Testis (tissue), 3 donors: ENCODE measurements around the gene CDKAL1. TPM values are rescaled to one million over a fixed set of nuclear protein-coding genes. Genes with fewer than 3 reads are reported as not detected.

Experiments used
- DNase-seq: peaks from one replicate; pipeline ENCODE4 v3.0.0-alpha.2; 2019
- H3K27ac ChIP-seq, 2 donors: fragments of 200-600 bp; sonication (generic); one replicate each; pipeline ENCODE4 v1.5.1; 2019
- H3K27me3 ChIP-seq: fragments of 200-600 bp; sonication (generic); one replicate; pipeline ENCODE4 v1.5.1; 2019
- H3K36me3 ChIP-seq: fragments of 200-600 bp; sonication (generic); one replicate; pipeline ENCODE4 v1.5.1; 2017; ENCODE audit warnings: low read depth; ENCODE audit errors: missing control alignments
- H3K4me1 ChIP-seq: fragments of 200-600 bp; sonication (generic); one replicate; pipeline ENCODE4 v1.5.1; 2019
- H3K4me3 ChIP-seq, 2 donors: fragments of 200-600 bp; sonication (generic); one replicate each; pipeline ENCODE4 v1.5.1; 2017 to 2019
- H3K9me3 ChIP-seq: fragments of 200-600 bp; sonication (generic); one replicate; pipeline ENCODE4 v1.5.1; 2017
- POLR2A ChIP-seq: fragments of 450-650 bp; IDR thresholded peaks from one replicate; pipeline ENCODE4 v1.6.1; 2017; ENCODE audit warnings: antibody characterized with exemption, mild to moderate bottlenecking, moderate library complexity
- WGBS, 2 donors: methylation state at CpG; one replicate each; pipeline ENCODE4 v1.1.5; 2018; 5-methylcytosine and 5-hydroxymethylcytosine counted together
- intact Hi-C: fragments of 100-400 bp; cut with DNase I; formaldehyde crosslinking; loops from one replicate; pipeline ENCODE4 v1.15.1; 2023; ENCODE audit warnings: low total_unique reads
- polyA plus RNA-seq: library from polyadenylated mRNA; stranded (reverse); fragments of 350-450 nt; fragmentation: Illumina TruSeq; extraction: RNeasy Lipid Tissue Mini Kit (QIAGEN cat#74804); gene quantifications from one replicate; pipeline ENCODE4 v1.2.3, GENCODE V29; 2014; ENCODE audit warnings: low read depth, low replicate concordance; ENCODE audit not compliant: insufficient read depth
- total RNA-seq, 2 donors: library from RNA; depleted of rRNA; stranded (reverse); fragments of >200 nt; gene quantifications; one replicate each; pipeline ENCODE4 v1.2.3, GENCODE V29; 2016
- TF ChIP-seq, protein P1 (sequence below), 3 experiments: fragments of 450-650 bp in 2 of 3; fragments of 200-600 bp in 1 of 3; sonication (generic) in 1 of 3; IDR thresholded peaks; one replicate each; pipeline ENCODE4 v1.5.1; 2016 to 2019; ENCODE audit warnings: antibody characterized with exemption in 3 of 3, mild to moderate bottlenecking in 2 of 3, moderate library complexity in 1 of 3

Gene CDKAL1
- total and polyA plus RNA-seq, 3 donors from 2014 or later = 11.1 to 18.5 (median 16.1) TPM

DNA sequence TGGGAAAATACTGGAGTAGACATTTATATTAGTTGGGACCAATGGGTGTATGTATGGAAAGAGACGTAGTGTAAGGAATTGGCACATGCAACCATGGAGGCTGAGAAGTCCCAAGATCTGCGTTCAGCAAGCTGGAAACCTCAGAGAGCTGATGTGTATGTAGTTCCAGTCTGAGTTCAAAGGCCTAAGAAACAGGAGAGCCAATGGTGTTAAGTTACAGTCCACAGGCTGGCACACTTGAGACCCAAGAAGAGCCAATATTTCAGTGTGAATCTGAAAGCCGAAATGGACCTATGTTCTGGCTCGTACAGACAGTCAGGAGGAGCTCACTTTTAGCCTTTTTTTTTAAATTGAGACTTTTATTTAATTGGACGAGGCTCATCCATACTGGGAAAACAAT lies 244.2 kb downstream of the CDKAL1 start:
- intact Hi-C loops = no loop called here
- no peak for TF ChIP-seq POLR2A
- TF ChIP-seq, protein P1, sequence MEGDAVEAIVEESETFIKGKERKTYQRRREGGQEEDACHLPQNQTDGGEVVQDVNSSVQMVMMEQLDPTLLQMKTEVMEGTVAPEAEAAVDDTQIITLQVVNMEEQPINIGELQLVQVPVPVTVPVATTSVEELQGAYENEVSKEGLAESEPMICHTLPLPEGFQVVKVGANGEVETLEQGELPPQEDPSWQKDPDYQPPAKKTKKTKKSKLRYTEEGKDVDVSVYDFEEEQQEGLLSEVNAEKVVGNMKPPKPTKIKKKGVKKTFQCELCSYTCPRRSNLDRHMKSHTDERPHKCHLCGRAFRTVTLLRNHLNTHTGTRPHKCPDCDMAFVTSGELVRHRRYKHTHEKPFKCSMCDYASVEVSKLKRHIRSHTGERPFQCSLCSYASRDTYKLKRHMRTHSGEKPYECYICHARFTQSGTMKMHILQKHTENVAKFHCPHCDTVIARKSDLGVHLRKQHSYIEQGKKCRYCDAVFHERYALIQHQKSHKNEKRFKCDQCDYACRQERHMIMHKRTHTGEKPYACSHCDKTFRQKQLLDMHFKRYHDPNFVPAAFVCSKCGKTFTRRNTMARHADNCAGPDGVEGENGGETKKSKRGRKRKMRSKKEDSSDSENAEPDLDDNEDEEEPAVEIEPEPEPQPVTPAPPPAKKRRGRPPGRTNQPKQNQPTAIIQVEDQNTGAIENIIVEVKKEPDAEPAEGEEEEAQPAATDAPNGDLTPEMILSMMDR (IDR thresholded peaks at IDR 0.05) = no peak
- Histone ChIP-seq H3K27ac (no peak overlapping the region), H3K4me3 (no peak overlapping the region), H3K9me3 (no peaks in the 10 kb centered on the region), H3K36me3 (no peaks in the 10 kb centered on the region), H3K27me3 (no peaks in the 10 kb centered on the region), H3K4me1 (no peaks in the 10 kb centered on the region)
- 92 to 95% methylated on average over 5 of the region's 5 CpGs for WGBS, 2 donors
- DNase-seq = no peak

DNA sequence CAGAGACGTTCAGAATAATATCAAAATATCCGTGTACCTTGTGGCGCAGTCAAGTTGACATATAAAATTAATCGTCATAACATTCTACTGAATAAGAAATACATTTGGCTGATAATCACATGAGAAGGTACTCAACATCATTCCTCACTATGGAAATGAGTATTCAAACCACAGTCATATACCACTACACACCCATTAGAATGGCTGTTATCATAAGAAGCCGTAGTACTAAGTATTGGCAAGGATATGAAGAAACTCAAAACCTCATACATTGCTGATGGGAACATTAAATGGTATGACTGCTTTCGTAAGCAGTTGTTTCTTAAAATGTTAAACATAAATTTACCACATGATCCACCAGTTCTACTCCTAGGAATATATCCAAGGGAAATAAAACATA lies 244.7 kb downstream of the CDKAL1 start:
- DNase-seq = no peak
- no peaks in the 10 kb centered on the region for H3K9me3 ChIP-seq
- H3K36me3 ChIP-seq = no peaks in the 10 kb centered on the region
- no peak overlapping the region for H3K4me3 ChIP-seq
- no peaks in the 10 kb centered on the region for H3K27me3 ChIP-seq
- TF ChIP-seq, protein P1 (IDR thresholded peaks at IDR 0.05) = no peak
- TF ChIP-seq POLR2A = no peak
- intact Hi-C loops = no loop called here
- no peak overlapping the region for H3K27ac ChIP-seq
- no peaks in the 10 kb centered on the region for H3K4me1 ChIP-seq
- WGBS, 2 donors = 91 to 94% methylated on average over 6 of the region's 6 CpGs

DNA sequence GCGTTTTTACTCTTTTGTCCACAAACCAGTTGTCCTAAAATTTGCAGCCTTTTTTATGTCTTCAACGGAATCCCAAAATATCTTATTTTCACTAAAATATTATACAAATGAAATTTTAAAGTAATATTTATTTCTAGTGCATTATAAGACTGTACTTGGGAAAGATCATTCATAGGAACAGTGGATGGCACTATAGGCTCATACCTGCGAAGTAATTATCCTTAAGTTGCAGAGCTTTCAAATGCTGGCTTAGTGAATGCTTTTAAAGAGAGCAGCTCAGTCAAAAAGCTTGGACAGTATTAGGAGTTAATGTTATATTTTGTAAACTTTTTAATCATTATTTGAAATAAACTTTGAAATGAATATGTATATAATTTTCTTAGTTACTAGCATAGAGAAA lies 254.9 kb downstream of the CDKAL1 start:
- TF ChIP-seq POLR2A = no peak
- TF ChIP-seq, protein P1 (IDR thresholded peaks at IDR 0.05) = no peak
- Histone ChIP-seq H3K4me1 (no peaks in the 10 kb centered on the region), H3K27ac (no peak overlapping the region), H3K36me3 (no peaks in the 10 kb centered on the region), H3K4me3 (no peak overlapping the region), H3K27me3 (no peaks in the 10 kb centered on the region), H3K9me3 (no peaks in the 10 kb centered on the region)
- no peak for DNase-seq
- intact Hi-C loops = no loop called here
- 88 to 89% methylated on average over 3 of the region's 3 CpGs for WGBS, 2 donors

DNA sequence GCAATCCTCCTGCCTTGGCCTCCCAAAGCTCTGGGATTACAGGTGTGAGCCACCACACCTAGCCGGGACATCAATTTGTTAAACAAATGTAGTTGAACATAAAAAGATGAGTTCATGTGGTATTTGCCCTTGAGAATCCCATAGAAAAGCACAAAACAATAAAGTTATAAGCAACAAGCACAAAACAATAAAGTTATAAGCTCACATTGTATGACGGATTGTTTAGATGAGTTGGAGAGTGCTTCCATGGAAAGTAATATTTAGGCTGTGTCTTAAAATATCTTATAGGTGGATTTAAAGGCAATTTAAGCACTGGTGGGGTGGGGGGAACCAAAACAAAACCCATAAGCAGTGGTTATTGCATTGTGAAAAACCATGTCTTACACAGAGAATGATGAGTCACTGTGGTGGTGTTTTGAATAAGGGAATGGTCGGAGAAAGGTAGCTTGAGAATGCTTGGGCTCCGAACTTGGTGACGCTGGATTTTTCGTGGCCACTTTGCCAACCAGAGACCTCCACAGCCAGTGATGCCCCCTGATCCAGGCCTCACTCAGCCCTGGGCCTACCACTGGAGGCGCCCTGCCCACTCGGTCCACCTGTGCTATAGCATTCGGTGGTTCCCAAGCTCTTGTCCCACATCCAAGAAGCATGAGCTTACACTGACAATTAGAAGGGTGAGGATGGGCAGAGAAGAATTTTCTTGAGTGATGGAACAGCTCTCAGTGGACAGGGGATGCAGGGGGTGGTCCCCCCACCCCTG lies 256.0 kb downstream of the CDKAL1 start:
- intact Hi-C loops = no loop called here
- Histone ChIP-seq H3K9me3 (no peaks in the 10 kb centered on the region), H3K4me3 (no peak overlapping the region), H3K27me3 (no peaks in the 10 kb centered on the region), H3K27ac (no peak overlapping the region), H3K36me3 (no peaks in the 10 kb centered on the region), H3K4me1 (no peaks in the 10 kb centered on the region)
- DNase-seq = no peak
- 89 to 96% methylated on average over 6 to 9 of the region's 9 CpGs for WGBS, 2 donors
- TF ChIP-seq POLR2A = no peak
- TF ChIP-seq, protein P1 (IDR thresholded peaks at IDR 0.05) = no peak

DNA sequence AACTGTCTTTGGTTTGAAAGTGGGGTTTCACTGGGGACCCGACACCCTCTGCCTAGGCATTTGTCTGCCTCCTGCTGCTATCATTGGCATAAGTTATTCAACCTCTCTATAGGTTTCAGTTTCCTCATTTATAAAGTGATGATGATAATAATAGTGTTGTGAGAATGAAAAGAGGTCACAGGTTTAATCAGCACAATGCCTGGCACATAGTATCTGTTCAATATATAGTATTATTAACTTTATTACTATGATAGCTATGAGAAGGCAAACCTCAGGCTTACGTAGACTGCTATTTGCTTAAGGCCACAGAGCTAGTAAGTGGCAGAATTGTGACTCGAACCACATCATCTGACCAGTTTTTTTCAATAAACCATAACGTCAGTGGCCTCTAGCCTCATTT lies 256.8 kb downstream of the CDKAL1 start:
- TF ChIP-seq POLR2A = no peak
- TF ChIP-seq, protein P1 (IDR thresholded peaks at IDR 0.05) = no peak

More for the DNA sequence above, 256.8 kb downstream of the CDKAL1 start:
- WGBS, 2 donors = 93 to 98% methylated on average over 4 of the region's 4 CpGs
- no peaks in the 10 kb centered on the region for H3K9me3 ChIP-seq
- no peaks in the 10 kb centered on the region for H3K27me3 ChIP-seq
- H3K36me3 ChIP-seq = no peaks in the 10 kb centered on the region
- H3K27ac ChIP-seq = no peak overlapping the region
- H3K4me3 ChIP-seq = no peak overlapping the region
- no peak for DNase-seq
- intact Hi-C loops = no loop called here
- no peaks in the 10 kb centered on the region for H3K4me1 ChIP-seq
